Right forelimb (tissue), 1 donor: ENCODE results near the gene ELSPBP1.
"Not testable (repeated sequence)": the region's sequence is repeated elsewhere in the genome, so short reads cannot be mapped to it uniquely, and the experiment has no call there.

ENCODE experiments used
- DNase-seq: peaks from one replicate; pipeline ENCODE4 v3.0.0-alpha.2; 2018

The ELSPBP1 gene

GRCh38 chr19:48043675-48044258 is 49.3 kb downstream of the ELSPBP1 start, which contains the start of gene CABP5:
Gene CABP5, minus strand, starts transcription at chr19:48044079. Its CDS starts 157 bp downstream, at chr19:48043922.
- no peak for DNase-seq

DNA sequence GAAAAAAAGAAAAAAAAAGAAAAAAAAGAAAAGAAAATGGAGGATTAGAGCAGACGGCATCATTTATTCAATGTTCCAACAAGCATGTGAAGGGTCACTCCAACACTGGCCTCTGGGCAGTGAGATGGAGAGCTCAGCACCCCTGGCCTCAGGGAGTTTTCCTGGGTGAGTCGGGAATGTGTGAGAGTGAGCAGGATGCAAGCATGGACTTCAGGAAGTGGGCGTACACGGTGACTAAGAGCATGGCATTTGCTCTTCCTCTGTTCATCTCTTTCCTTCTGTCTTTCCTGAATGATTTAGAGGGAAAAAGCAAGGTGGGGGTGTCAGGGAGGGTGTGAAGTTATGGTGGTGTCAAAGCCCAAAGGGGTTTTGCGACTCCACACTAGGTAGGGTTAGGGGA is 50.1 kb downstream of the ELSPBP1 start:
- no peak for DNase-seq

DNA sequence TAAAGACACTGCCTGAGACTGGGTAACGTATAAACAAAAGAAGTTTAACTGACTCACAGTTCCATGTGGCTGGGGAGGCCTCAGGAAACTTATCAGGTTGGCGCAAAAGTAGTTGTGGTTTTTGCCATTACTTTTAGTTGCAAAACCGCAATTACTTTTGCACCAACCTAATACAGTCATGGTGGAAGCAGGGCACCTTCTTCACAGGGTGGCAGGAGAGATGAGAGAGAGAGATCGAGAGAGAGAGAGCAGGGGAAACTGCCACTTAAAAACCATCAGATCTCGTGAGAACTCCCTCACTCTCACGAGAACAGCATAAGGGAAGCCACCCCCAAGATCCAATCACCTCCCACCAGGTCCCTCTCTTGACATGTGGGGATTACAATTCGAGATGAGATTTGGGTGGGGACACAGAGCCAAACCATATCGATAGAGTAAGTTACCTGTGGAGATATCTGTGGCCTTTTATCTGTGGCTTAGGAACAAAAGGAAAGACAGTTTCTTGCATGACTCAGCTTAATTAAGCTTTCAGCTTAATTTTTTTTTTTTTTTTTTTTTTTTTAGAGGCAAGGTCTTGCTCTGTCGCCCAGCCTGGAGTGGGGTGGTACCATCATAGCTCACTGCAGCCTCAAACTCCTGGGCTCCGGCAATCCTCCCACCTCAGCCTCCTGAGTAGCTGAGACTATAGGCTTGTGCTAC is 57.1 kb downstream of the ELSPBP1 start:
- no peak for DNase-seq

DNA sequence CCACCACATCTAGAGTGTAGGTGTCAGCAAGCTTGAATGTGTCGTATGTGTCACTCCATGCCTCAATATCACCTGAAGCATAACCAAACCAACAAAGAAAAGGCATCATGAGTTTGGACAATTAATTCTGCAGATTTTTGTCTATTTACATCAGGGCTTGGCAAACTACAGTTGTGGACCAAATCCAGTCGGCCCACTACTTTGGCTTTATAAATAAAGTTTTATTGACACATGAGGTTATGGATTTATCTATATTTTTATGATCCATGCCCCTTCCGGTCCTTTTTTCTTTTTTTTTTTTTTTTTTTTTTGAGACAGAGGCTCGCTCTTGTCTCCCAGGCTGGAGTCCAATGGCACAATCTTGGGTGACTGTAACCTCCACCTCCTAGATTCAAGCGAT is 58.6 kb downstream of the ELSPBP1 start:
- DNase-seq = no peak

DNA sequence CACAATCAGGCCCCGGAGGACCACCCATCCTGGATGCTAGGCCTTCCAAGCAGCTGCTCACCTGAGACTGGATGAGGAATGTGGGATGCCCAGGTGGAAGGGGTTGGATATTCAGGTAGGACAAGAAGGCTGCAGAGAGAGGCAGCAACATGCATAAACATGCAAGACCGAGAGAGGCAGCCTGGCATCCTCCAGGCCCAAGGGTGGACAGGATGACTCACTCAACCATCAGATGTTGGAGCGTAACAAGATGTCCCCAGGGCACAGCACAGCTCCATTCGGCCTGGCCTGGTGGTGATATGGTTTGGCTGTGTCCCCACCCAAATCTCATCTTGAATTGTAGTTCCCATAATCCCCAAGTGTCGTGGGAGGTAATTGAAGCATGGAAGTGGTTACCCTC is 59.4 kb downstream of the ELSPBP1 start:
- DNase-seq = no peak

- no peak for DNase-seq
Measured at GRCh38 chr19:48059331-48059730, 64.9 kb downstream of the ELSPBP1 start.

GRCh38 chr19:48060381-48060780 is 65.9 kb downstream of the ELSPBP1 start:
- no peak for DNase-seq

DNA sequence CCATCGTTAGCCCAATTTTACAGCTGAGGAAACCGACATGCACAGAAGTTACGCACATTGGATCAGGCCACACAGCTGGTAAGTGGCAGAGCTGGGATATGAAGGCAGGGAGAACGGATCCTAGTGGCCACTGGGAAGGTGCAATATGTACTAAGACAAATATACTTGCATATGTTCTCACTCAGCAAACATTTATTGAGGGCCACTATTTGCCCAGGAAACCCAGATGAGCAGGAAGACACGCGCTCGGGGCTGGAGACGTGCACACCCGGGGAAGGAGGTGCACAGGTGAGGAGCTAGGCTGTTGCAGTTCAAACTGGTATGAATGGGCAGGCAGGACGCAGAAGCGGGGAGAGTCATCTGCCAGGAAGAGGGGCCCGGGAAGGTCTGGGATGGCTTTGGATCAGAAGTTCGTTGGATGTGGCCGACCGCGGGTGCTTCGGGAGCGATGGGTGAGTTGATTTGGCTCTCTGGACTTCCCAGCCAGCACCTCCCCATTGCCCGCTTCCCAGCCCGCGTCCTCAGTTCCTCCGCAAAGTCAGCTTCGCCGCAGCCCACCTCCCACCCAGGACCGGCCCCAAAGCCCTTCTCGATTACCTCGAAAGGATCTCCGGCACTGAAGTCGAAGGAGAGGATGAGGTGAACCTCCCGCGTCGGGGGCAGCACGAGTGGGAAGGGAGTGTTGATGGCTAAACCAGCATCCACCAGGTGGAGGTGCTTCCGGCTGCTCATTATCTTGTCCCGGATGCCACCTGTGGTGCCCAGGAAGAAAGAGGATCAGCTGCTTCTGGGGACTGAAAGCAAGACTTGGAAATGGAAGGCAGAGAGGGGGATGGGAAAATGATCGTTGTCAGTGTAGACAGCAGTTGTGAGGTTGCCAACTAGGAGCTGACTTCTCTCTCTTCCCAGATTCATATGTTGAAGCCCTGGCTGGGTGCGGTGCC is 67.2 kb downstream of the ELSPBP1 start:
- DNase-seq = no peak

GRCh38 chr19:48064509-48064908 is 70.1 kb downstream of the ELSPBP1 start:
- no peak for DNase-seq

- DNase-seq = no peak
Measured at GRCh38 chr19:48069435-48069834, 75.0 kb downstream of the ELSPBP1 start.

GRCh38 chr19:48070177-48070769 is 75.8 kb downstream of the ELSPBP1 start:
- DNase-seq = not testable (repeated sequence)
